Smooth muscle cell of the coronary artery (primary cell): ENCODE results near the gene TSR1. TPM values are rescaled to one million over a fixed set of nuclear protein-coding genes. Genes with fewer than 3 reads are reported as not detected.

Experiments used
- total RNA-seq: library from RNA; depleted of rRNA; stranded (reverse); fragments of >200 nt; gene quantifications from 2 replicates; pipeline ENCODE4 v1.2.3, GENCODE V29; 2014; ENCODE audit warnings: low replicate concordance

Gene TSR1
- 35.7 and 42.3 TPM in 2 replicates for total RNA-seq

GRCh38 chr17:2336215-2336851 lies at the start of gene TSR1:
TSS of gene TSR1 (minus strand) at chr17:2336457. CDS start at chr17:2336427, 30 bp downstream.

GRCh38 chr17:2336852-2337543 lies 741 bp upstream of the TSR1 start, which contains the start of gene SGSM2:
TSS of gene SGSM2 (plus strand) at chr17:2337501. CDS start at chr17:2337689, 188 bp downstream.

GRCh38 chr17:2303204-2304188 lies 32.8 kb downstream of the TSR1 start, which contains the start of the genes SMG6 and SRR:
TSS of gene SMG6 (minus strand) at chr17:2303785. CDS start at chr17:2303720, 65 bp downstream.
TSS of gene SRR (plus strand) at chr17:2303950. CDS start at chr17:2315561, 11,611 bp downstream.

Other genes starting within 250 kb of the TSR1 start
- gene SMG6, start 32.7 kb downstream of the TSR1 start, total RNA-seq: 21.9 and 41.7 TPM in 2 replicates
- gene SRR, start 32.5 kb downstream of the TSR1 start, total RNA-seq: 19.5 and 20.6 TPM in 2 replicates
- gene SGSM2, start 1.0 kb upstream of the TSR1 start, total RNA-seq: 31.2 and 56.0 TPM in 2 replicates
- 4.1 and 9.5 TPM in 2 replicates for gene MNT, start 64.6 kb upstream of the TSR1 start, total RNA-seq
- 7.3 and 9.4 TPM in 2 replicates for gene METTL16, start 175.4 kb upstream of the TSR1 start, total RNA-seq